Measurements from ENCODE around the gene C22orf39. TPM values are rescaled to one million over a fixed set of nuclear protein-coding genes. Genes with fewer than 3 reads are reported as not detected.

C22orf39 gene
- polyA plus RNA-seq, 1 of the 3 experiments (the other 2 are of a cell fraction) = 17.7 TPM

- Histone ChIP-seq H3K79me2 (ENCODE audit: insufficient read depth) (peaks cover 63% of the 10 kb centered on the region), H3K27me3 (ENCODE audit: insufficient read depth) (no peaks in the 10 kb centered on the region), H3F3A (replicated peaks; ENCODE audit: insufficient read depth) (peaks cover 4% of the 10 kb centered on the region), H3K4me3 (ENCODE audit: low read depth in 2 of 2, low read length in 1 of 2) (peak overlapping the region; percentile 94 to 95), H3K9ac (peak overlapping the region; percentile 91; the same call in 1 of the 2 replicates), H4K20me1 (ENCODE audit: insufficient read depth) (peaks cover 30% of the 10 kb centered on the region), H3K4me1 (ENCODE audit: control insufficient read depth in 1 of 2, insufficient read depth in 2 of 2, low read depth in 1 of 2, low read length in 1 of 2) (peaks cover 5 to 16% of the 10 kb centered on the region in 2 experiments; a peak in 3 of 4 replicates), H3K9me2 (no peaks in the 10 kb centered on the region), H3K4me2 (peak overlapping the region; percentile 80), H3K36me3 (replicated peaks in 1 of 2; ENCODE audit: control insufficient read depth in 1 of 2, insufficient read depth in 2 of 2, low read length in 1 of 2) (peaks cover 11 to 12% of the 10 kb centered on the region in 2 experiments), H3K9me3 (no peaks in the 10 kb centered on the region), H2AFZ (ENCODE audit: low read depth) (peak overlapping the region; percentile 89), H3K27ac (ENCODE audit: low read depth in 2 of 2, low read length in 1 of 2) (no peak overlapping the region)
- under 1% methylated on average over 11 of the region's 15 CpGs for WGBS (ENCODE audit: low lambda C conversion rate)
- ChIA-PET CTCF (interaction anchor here (1.0 to 3.0 kb wide), 4 partner anchors 150 to 336 kb away, joined by 3 to 17 read pairs (median 5); partner anchors contain the start of gene ESS2), POLR2A (interaction anchor here (1.0 to 1.5 kb wide), 2 partner anchors 49 to 72 kb away, joined by 4 to 7 read pairs; partner anchors contain the start of gene HIRA)
- DNase-seq = no peak
- TF ChIP-seq RXRA (IDR thresholded peaks at IDR 0.05; ENCODE audit: borderline replicate concordance, low read depth) = no peak
- TF ChIP-seq, protein P1, sequence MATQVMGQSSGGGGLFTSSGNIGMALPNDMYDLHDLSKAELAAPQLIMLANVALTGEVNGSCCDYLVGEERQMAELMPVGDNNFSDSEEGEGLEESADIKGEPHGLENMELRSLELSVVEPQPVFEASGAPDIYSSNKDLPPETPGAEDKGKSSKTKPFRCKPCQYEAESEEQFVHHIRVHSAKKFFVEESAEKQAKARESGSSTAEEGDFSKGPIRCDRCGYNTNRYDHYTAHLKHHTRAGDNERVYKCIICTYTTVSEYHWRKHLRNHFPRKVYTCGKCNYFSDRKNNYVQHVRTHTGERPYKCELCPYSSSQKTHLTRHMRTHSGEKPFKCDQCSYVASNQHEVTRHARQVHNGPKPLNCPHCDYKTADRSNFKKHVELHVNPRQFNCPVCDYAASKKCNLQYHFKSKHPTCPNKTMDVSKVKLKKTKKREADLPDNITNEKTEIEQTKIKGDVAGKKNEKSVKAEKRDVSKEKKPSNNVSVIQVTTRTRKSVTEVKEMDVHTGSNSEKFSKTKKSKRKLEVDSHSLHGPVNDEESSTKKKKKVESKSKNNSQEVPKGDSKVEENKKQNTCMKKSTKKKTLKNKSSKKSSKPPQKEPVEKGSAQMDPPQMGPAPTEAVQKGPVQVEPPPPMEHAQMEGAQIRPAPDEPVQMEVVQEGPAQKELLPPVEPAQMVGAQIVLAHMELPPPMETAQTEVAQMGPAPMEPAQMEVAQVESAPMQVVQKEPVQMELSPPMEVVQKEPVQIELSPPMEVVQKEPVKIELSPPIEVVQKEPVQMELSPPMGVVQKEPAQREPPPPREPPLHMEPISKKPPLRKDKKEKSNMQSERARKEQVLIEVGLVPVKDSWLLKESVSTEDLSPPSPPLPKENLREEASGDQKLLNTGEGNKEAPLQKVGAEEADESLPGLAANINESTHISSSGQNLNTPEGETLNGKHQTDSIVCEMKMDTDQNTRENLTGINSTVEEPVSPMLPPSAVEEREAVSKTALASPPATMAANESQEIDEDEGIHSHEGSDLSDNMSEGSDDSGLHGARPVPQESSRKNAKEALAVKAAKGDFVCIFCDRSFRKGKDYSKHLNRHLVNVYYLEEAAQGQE (IDR thresholded peaks at IDR 0.05; ENCODE audit: low read depth, low read length) = no peak
- no peak for TF ChIP-seq ELF1 (IDR thresholded peaks at IDR 0.05)
- TF ChIP-seq RFX5 (IDR thresholded peaks at IDR 0.05; ENCODE audit: low read length) = no peak
- TF ChIP-seq NRF1 (IDR thresholded peaks at IDR 0.05; ENCODE audit: low read depth, low read length) = no peak
- no peak for TF ChIP-seq MAX (IDR thresholded peaks at IDR 0.05; ENCODE audit: low read depth)
- TF ChIP-seq, protein P2, sequence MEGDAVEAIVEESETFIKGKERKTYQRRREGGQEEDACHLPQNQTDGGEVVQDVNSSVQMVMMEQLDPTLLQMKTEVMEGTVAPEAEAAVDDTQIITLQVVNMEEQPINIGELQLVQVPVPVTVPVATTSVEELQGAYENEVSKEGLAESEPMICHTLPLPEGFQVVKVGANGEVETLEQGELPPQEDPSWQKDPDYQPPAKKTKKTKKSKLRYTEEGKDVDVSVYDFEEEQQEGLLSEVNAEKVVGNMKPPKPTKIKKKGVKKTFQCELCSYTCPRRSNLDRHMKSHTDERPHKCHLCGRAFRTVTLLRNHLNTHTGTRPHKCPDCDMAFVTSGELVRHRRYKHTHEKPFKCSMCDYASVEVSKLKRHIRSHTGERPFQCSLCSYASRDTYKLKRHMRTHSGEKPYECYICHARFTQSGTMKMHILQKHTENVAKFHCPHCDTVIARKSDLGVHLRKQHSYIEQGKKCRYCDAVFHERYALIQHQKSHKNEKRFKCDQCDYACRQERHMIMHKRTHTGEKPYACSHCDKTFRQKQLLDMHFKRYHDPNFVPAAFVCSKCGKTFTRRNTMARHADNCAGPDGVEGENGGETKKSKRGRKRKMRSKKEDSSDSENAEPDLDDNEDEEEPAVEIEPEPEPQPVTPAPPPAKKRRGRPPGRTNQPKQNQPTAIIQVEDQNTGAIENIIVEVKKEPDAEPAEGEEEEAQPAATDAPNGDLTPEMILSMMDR (IDR thresholded peaks at IDR 0.05) = no peak
- TF ChIP-seq GATA2 (CRISPR knock-in tag; IDR thresholded peaks at IDR 0.05) = no peak
- no peak for TF ChIP-seq YY1 (IDR thresholded peaks at IDR 0.05; ENCODE audit: low read depth)
Observed at GRCh38 chr22:19480173-19480568, 32.7 kb upstream of the C22orf39 start.

All from SK-N-SH (cell line).